ENCODE measurements around the gene CFAP251. TPM values are rescaled to one million over a fixed set of nuclear protein-coding genes. Genes with fewer than 3 reads are reported as not detected.

The CFAP251 gene
- total RNA-seq, 1 experiment from 2014 or later, result 5.5 TPM

GRCh38 chr12:121937654-121938053 lies 19.3 kb downstream of the CFAP251 start:
- no peak overlapping the region for H3K27ac ChIP-seq (ENCODE audit: low read depth, low read length, poor library complexity, severe bottlenecking)
- CTCF ChIA-PET, result no interaction called here
- H3K4me1 ChIP-seq (ENCODE audit: insufficient read depth, low read length, poor library complexity, severe bottlenecking), result no peaks in the 10 kb centered on the region
- intact Hi-C loops (cut with micrococcal nuclease; ENCODE audit: unreplicated experiment), result no loop called here
- no peak overlapping the region for H3K4me3 ChIP-seq (ENCODE audit: low read depth, low read length, poor library complexity, severe bottlenecking)
- POLR2A ChIA-PET (ENCODE audit: low non-redundant PET), result no interaction called here
- TF ChIP-seq CTCF (conservative IDR thresholded peaks at IDR 0.05; ENCODE audit: low read depth, low read length), result no peak
- TF ChIP-seq EZH2 (IDR thresholded peaks at IDR 0.05; ENCODE audit: borderline replicate concordance, low read depth, low read length, poor library complexity, severe bottlenecking), result no peak
- no peak for DNase-seq (ENCODE audit: low spot score)
- H3K27me3 ChIP-seq (replicated peaks; ENCODE audit: insufficient read depth, low read depth, low read length, poor library complexity), result no peaks in the 10 kb centered on the region
- no peaks in the 10 kb centered on the region for H3K9me3 ChIP-seq (ENCODE audit: low read depth, low read length, poor library complexity, severe bottlenecking)
- no TSS peak for BruUV-seq (replicated peaks)
- no peaks in the 10 kb centered on the region for H3K36me3 ChIP-seq (ENCODE audit: insufficient read depth, low read length, poor library complexity, severe bottlenecking)

GRCh38 chr12:121939186-121939585 lies 20.8 kb downstream of the CFAP251 start:
- TF ChIP-seq EZH2 (IDR thresholded peaks at IDR 0.05; ENCODE audit: borderline replicate concordance, low read depth, low read length, poor library complexity, severe bottlenecking), result no peak
- TF ChIP-seq CTCF (conservative IDR thresholded peaks at IDR 0.05; ENCODE audit: low read depth, low read length), result no peak
- Histone ChIP-seq H3K9me3 (ENCODE audit: low read depth, low read length, poor library complexity, severe bottlenecking) (no peaks in the 10 kb centered on the region), H3K4me1 (ENCODE audit: insufficient read depth, low read length, poor library complexity, severe bottlenecking) (no peaks in the 10 kb centered on the region), H3K4me3 (ENCODE audit: low read depth, low read length, poor library complexity, severe bottlenecking) (no peak overlapping the region), H3K36me3 (ENCODE audit: insufficient read depth, low read length, poor library complexity, severe bottlenecking) (no peaks in the 10 kb centered on the region), H3K27ac (ENCODE audit: low read depth, low read length, poor library complexity, severe bottlenecking) (no peak overlapping the region), H3K27me3 (replicated peaks; ENCODE audit: insufficient read depth, low read depth, low read length, poor library complexity) (no peaks in the 10 kb centered on the region)
- intact Hi-C loops (cut with micrococcal nuclease; ENCODE audit: unreplicated experiment), result no loop called here
- ChIA-PET POLR2A (ENCODE audit: low non-redundant PET) (no interaction called here), CTCF (no interaction called here)
- no peak for DNase-seq (ENCODE audit: low spot score)
- BruUV-seq (replicated peaks), result no TSS peak

- DNase-seq (ENCODE audit: low spot score), result no peak
- no peaks in the 10 kb centered on the region for H3K9me3 ChIP-seq (ENCODE audit: low read depth, low read length, poor library complexity, severe bottlenecking)
- H3K27me3 ChIP-seq (replicated peaks; ENCODE audit: insufficient read depth, low read depth, low read length, poor library complexity), result no peaks in the 10 kb centered on the region
- CTCF ChIA-PET, result no interaction called here
- no TSS peak for BruUV-seq (replicated peaks)
- H3K36me3 ChIP-seq (ENCODE audit: insufficient read depth, low read length, poor library complexity, severe bottlenecking), result no peaks in the 10 kb centered on the region
- no peak overlapping the region for H3K4me3 ChIP-seq (ENCODE audit: low read depth, low read length, poor library complexity, severe bottlenecking)
- H3K27ac ChIP-seq (ENCODE audit: low read depth, low read length, poor library complexity, severe bottlenecking), result no peak overlapping the region
- no peaks in the 10 kb centered on the region for H3K4me1 ChIP-seq (ENCODE audit: insufficient read depth, low read length, poor library complexity, severe bottlenecking)
- intact Hi-C loops (cut with micrococcal nuclease; ENCODE audit: unreplicated experiment), result no loop called here
- POLR2A ChIA-PET (ENCODE audit: low non-redundant PET), result no interaction called here
- TF ChIP-seq CTCF (conservative IDR thresholded peaks at IDR 0.05; ENCODE audit: low read depth, low read length) (no peak), EZH2 (IDR thresholded peaks at IDR 0.05; ENCODE audit: borderline replicate concordance, low read depth, low read length, poor library complexity, severe bottlenecking) (no peak)
Observed at GRCh38 chr12:121939992-121940766, 21.8 kb downstream of the CFAP251 start.
